GM12873 (cell line): ENCODE results near the gene AHNAK.
A peak's percentile ranks its signal among the peaks of the same experiment; 100 is the strongest.

Experiments
- TF ChIP-seq, protein P1 (sequence below): IDR thresholded peaks from 2 replicates; pipeline ENCODE4 v1.5.1; 2012; ENCODE audit warnings: low read depth, mild to moderate bottlenecking, moderate library complexity, low read length, control low read depth; ENCODE audit not compliant: insufficient read depth; ENCODE audit errors: missing control alignments

The AHNAK gene

DNA sequence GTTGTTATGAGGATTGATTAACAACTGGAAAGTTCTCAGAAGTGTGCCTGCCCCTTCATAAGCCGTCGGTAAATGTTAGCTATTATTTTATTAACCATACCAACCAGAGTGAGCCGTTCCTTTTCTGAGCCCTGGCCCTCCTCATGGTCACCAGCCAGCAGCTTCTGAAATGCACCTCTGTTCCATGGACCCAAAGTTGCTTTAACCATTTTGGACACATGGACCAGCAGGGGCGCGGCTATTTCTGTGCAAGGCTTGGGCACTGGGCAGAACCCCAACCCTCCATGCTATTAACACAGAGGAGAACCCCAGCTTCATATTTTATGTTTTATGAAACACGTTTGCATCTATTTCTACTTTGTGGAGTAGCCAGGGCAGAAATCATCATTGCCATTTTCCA, 146.3 kb downstream of the AHNAK start:
- TF ChIP-seq, protein P1, sequence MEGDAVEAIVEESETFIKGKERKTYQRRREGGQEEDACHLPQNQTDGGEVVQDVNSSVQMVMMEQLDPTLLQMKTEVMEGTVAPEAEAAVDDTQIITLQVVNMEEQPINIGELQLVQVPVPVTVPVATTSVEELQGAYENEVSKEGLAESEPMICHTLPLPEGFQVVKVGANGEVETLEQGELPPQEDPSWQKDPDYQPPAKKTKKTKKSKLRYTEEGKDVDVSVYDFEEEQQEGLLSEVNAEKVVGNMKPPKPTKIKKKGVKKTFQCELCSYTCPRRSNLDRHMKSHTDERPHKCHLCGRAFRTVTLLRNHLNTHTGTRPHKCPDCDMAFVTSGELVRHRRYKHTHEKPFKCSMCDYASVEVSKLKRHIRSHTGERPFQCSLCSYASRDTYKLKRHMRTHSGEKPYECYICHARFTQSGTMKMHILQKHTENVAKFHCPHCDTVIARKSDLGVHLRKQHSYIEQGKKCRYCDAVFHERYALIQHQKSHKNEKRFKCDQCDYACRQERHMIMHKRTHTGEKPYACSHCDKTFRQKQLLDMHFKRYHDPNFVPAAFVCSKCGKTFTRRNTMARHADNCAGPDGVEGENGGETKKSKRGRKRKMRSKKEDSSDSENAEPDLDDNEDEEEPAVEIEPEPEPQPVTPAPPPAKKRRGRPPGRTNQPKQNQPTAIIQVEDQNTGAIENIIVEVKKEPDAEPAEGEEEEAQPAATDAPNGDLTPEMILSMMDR, result no peak

DNA sequence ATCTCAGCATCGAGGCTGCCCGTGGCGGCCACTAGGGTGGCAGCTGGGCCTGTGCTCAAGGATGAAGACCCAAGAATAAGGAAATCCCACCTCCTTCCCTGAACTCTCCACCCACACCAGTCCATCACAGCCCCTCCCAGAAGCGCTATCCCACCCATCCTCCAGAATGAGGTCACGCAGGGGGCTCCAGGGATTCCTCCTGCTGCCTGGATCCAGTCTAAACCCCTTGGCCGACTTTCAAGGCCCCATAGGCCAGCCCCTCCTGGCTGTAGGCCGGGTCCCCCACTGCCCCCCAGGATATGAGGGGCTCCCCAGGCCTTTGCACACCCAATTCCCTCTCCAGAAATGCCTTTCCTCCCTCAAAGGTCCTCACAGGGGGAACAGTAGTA, 146.7 kb downstream of the AHNAK start:
- TF ChIP-seq, protein P1, result no peak

DNA sequence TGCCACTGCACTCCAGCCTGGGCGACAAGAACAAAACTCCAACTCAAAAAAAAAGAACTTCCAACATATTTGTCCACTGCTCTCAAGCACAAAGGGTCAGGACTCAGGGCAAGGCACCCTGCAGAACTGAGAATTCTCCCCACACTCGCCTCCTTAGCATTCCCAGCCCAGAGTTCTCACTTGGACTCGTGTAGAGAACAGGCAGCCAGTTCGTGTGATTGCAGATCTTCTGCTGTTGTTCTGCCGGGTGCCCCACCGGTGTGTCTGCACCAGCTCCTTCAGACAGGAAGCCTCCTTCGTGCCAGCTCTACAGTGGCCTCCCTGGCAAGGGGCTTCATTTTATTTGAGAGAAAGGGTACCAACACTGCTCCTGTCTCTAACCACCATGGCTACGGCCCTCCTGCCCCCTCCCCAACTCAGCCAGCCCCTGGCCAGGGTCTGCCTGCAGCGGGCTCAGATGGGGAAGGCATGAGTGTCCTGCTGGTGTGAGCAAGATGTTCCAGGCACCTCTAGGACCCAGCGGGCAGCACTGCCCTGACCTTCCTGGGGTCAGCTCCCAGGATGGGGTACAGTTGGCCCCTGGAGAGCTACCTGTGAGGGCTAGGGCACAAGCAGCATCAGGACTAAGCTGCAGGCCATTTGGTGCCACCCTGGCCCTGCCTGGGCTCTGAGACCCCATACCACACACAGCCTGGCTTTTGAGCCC, 147.3 kb downstream of the AHNAK start:
- TF ChIP-seq, protein P1, result no peak

DNA sequence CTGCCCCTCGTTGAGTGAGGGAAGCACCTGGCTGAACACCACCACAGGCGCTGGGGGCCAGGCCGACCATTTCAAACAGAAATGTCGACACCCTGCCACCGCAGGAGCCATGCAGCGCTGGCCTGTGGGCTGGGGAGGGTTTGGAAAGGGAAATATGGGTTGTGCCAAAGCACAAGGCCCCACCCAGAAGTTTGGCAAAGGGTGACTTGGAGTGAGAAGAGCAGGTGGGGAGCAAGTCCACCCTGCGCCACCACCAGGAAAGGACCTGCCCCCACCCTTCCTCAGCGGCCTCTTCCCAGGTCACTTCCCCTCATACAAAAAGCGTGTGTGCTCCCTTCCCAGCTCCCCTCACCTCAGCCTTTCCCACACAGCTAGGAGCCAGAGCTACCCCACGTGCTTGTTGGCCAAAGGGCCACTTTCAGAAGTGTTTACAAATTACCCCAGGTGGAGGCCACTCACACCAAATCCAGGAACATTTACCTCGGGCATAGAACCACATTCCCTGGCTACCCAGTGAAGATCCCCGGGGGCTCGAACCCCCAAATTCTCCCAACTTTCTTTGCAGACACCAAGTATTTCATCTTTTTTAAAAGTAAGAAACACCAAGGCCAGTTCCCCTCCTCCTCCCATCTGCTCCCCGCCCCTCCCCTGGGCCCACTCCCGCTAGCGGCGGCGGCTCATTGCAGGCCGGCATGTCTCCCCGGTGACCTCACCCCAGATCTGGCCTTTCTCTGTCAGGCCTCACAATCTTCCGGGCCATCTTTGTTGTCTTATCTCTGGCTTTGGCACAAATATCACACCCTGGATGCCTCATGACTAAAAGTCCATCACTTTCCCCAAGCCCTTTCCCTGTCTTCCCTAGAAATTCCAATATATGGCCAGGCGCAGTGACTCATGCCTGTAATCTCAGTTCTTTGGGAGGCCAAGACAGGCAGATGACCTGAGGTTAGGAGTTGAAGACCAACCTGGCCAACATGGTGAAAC, 148.3 kb downstream of the AHNAK start:
- TF ChIP-seq, protein P1, result no peak

DNA sequence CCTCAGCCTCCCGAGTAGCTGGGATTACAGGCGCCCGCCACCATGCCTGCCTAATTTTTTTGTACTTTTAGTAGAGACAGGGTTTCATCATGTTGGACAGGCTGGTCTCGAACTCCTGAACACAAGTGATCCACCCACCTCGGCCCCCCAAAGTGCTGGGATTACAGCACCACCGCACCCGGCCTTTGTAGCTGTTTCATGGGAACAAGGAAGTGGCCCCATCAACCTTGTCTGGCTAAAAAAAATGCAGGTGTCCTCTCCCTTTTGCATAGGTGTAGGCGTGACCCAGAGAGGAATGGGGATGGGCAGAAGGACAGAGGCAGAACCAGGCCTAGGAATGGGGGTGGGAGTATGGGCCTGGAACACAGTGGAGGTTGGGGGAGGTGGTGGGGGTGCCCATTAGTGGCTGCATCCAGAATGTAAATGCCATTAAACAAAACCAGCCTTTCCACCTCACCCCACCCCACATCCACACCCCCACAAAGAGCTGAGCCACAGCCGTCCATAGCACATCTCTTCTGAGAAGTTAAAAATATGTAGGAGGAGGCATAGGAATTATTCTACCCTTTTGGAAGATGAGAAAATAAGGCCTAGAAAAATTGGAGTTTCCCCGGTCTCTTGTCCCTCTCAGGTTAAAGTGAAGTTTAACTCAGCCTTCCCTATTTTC, 150.6 kb downstream of the AHNAK start:
- TF ChIP-seq, protein P1, result no peak

DNA sequence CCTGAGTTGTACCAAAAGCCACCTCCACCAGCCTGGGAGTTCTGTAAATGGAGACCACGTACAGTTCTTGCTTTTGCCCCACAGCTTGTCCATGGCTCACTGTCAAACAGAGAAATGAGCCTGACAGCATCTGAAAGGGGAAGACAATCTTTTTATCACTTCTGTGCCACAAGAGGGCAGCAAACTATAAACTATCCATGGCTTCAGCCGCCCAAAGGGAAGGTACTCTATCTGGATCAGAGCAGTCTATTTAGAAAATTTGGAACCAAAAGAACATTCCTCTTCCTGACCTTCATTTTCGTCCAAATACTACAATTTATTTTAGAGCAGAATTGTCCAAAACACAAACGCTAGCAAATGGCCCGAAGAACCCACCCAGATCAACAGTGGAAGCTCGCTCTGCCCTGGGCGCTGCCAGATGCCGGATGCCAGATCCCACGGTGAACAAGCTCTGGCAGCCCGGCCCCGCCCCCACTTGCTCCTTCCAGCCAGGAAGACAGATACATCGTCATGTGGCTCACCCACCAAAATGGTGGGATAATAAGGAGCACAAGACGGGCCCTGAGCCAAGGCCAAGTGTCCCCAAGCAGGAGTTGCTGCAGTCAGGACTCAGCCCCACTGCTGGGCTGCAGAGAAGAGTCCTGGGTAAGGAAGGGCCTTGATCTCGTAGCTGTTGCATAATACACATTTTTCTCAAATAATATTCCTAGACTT, 151.6 kb downstream of the AHNAK start:
- TF ChIP-seq, protein P1, result peak; percentile 74
